H1 (cell line): ENCODE data around the gene ADAMTS3. TPM values are rescaled to one million over a fixed set of nuclear protein-coding genes. Genes with fewer than 3 reads are reported as not detected.

Experiments
- CTCF ChIA-PET: fragments of 300-600 bp; sonication (Branson Sonifier 250); formaldehyde crosslinking; loops from one replicate; lab custom pipeline; 2021; ENCODE audit not compliant: partially characterized antibody; lab: Charles Lee
- POLR2A ChIA-PET: fragments of 300-600 bp; sonication (Branson Sonifier 250); formaldehyde crosslinking; loops from one replicate; lab custom pipeline; 2021; ENCODE audit warnings: inconsistent platforms; ENCODE audit not compliant: partially characterized antibody; lab: Charles Lee
- DNase-seq, 2 experiments: peaks; one replicate each; pipeline versions ENCODE4 v3.0.0 to v3.0.0-alpha.2; 2010 to 2022; ENCODE audit warnings: low spot score in 2 of 2, low read depth in 1 of 2, mixed read lengths in 1 of 2
- FAIRE-seq: peaks from 2 replicates; lab custom pipeline; 2011; peaks lifted over from hg19 to GRCh38; lab: Jason Lieb, UNC
- H2AFZ ChIP-seq: 2 replicates; pipeline ENCODE4 v1.8.1; 2012; ENCODE audit warnings: low read length, inconsistent platforms
- H2AK5ac ChIP-seq: 2 replicates; pipeline ENCODE4 v1.6.1; 2013; ENCODE audit warnings: low read depth, low read length
- H2BK120ac ChIP-seq: replicated peaks from 2 replicates; pipeline ENCODE3; 2013; ENCODE audit warnings: low read depth, low read length, inconsistent platforms
- H2BK12ac ChIP-seq: 2 replicates; pipeline ENCODE4 v1.6.1; 2013; ENCODE audit warnings: low read depth, low read length
- H2BK15ac ChIP-seq: 2 replicates; pipeline ENCODE4 v1.6.1; 2013; ENCODE audit warnings: low read length
- H2BK20ac ChIP-seq: 2 replicates; pipeline ENCODE4 v1.6.1; 2013; ENCODE audit warnings: low read length
- H2BK5ac ChIP-seq: 2 replicates; pipeline ENCODE4 v1.6.1; 2013; ENCODE audit warnings: low read depth, low read length
- H3K14ac ChIP-seq: 2 replicates; pipeline ENCODE4 v1.6.1; 2013; ENCODE audit warnings: inconsistent platforms; ENCODE audit not compliant: insufficient read length
- H3K18ac ChIP-seq: 2 replicates; pipeline ENCODE4 v1.6.1; 2013; ENCODE audit warnings: low read length; ENCODE audit errors: extremely low read depth
- H3K23ac ChIP-seq: 2 replicates; pipeline ENCODE4 v1.6.1; 2013; ENCODE audit warnings: inconsistent platforms; ENCODE audit not compliant: insufficient read length
- H3K23me2 ChIP-seq: 2 replicates; pipeline ENCODE4 v1.6.1; 2013; ENCODE audit warnings: low read depth, low read length
- H3K27ac ChIP-seq: 2 replicates; pipeline ENCODE4 v1.6.1; 2011; ENCODE audit warnings: low read depth, low read length, inconsistent platforms
- H3K27me3 ChIP-seq, 4 experiments: replicated peaks in 1 of 4; 1 replicate in 1 of 4; 2 replicates in 3 of 4; pipeline versions ENCODE4 v1.6.1 to v1.8.1; 2011 to 2013; ENCODE audit warnings: low read length in 3 of 4, mild to moderate bottlenecking in 3 of 4, inconsistent platforms in 2 of 4, mixed read lengths in 2 of 4, moderate library complexity in 1 of 4; ENCODE audit not compliant: control insufficient read depth in 3 of 4, insufficient read depth in 3 of 4; ENCODE audit errors: extremely low read depth in 1 of 4
- H3K36me3 ChIP-seq, 4 experiments: 2 replicates each; pipeline versions ENCODE4 v1.6.1 to v1.8.1; 2011 to 2013; ENCODE audit warnings: mild to moderate bottlenecking in 4 of 4, low read length in 3 of 4, moderate library complexity in 2 of 4, control low read depth in 1 of 4, inconsistent platforms in 1 of 4; ENCODE audit not compliant: insufficient read depth in 4 of 4, control insufficient read depth in 2 of 4
- H3K4ac ChIP-seq: replicated peaks from 2 replicates; pipeline ENCODE3; 2013; ENCODE audit warnings: low read length, low read depth, mixed read lengths, inconsistent platforms; ENCODE audit not compliant: insufficient read length
- H3K4me1 ChIP-seq, 4 experiments: replicated peaks in 1 of 4; 1 replicate in 1 of 4; 2 replicates in 3 of 4; pipeline versions ENCODE4 v1.6.1 to v1.8.1; 2011 to 2013; ENCODE audit warnings: low read length in 3 of 4, inconsistent platforms in 2 of 4, mixed read lengths in 1 of 4; ENCODE audit not compliant: insufficient read depth in 4 of 4, control insufficient read depth in 3 of 4
- H3K4me2 ChIP-seq, 2 experiments: 2 replicates each; pipeline versions ENCODE4 v1.6.1 to v1.8.1; 2011 to 2013; ENCODE audit warnings: low read depth in 2 of 2, low read length in 2 of 2, control low read depth in 1 of 2, inconsistent platforms in 1 of 2, mild to moderate bottlenecking in 1 of 2; ENCODE audit not compliant: insufficient read depth in 1 of 2
- H3K4me3 ChIP-seq, 4 experiments: fragments of 200-600, 300-600 bp in 1 of 4; sonication (generic), shearing (Covaris generic), sonication (Bioruptor Twin) in 1 of 4; 2 replicates each; pipeline versions ENCODE4 v1.5.1 to v1.8.1; 2011 to 2016; ENCODE audit warnings: low read length in 4 of 4, low read depth in 3 of 4, control low read depth in 2 of 4, inconsistent platforms in 2 of 4, mild to moderate bottlenecking in 2 of 4, mixed read lengths in 1 of 4, moderate library complexity in 1 of 4; ENCODE audit not compliant: insufficient read depth in 2 of 4; ENCODE audit errors: extremely low read depth in 1 of 4
- H3K56ac ChIP-seq: replicated peaks from 2 replicates; pipeline ENCODE3; 2013; ENCODE audit warnings: low read depth, mild to moderate bottlenecking, mixed read lengths, low read length, inconsistent platforms; ENCODE audit not compliant: insufficient read length
- H3K79me1 ChIP-seq: 2 replicates; pipeline ENCODE4 v1.6.1; 2013; ENCODE audit warnings: low read depth, low read length, control low read depth
- H3K79me2 ChIP-seq, 2 experiments: 2 replicates each; pipeline versions ENCODE4 v1.6.1 to v1.8.1; 2012 to 2013; ENCODE audit warnings: low read length in 2 of 2, mild to moderate bottlenecking in 2 of 2, inconsistent platforms in 1 of 2; ENCODE audit not compliant: insufficient read depth in 2 of 2, control insufficient read depth in 1 of 2
- H3K9ac ChIP-seq, 4 experiments: replicated peaks in 1 of 4; 1 replicate in 1 of 4; 2 replicates in 3 of 4; pipeline versions ENCODE4 v1.6.1 to v1.8.1; 2011 to 2013; ENCODE audit warnings: low read depth in 3 of 4, low read length in 3 of 4, control low read depth in 2 of 4, mild to moderate bottlenecking in 2 of 4, moderate library complexity in 2 of 4, inconsistent platforms in 1 of 4; ENCODE audit errors: extremely low read depth in 1 of 4
- H3K9me3 ChIP-seq, 2 experiments: 2 replicates each; pipeline versions ENCODE4 v1.6.1 to v1.8.1; 2012 to 2013; ENCODE audit warnings: mild to moderate bottlenecking in 2 of 2, moderate library complexity in 2 of 2, control low read depth in 1 of 2, inconsistent platforms in 1 of 2, low read depth in 1 of 2, low read length in 1 of 2, mixed read lengths in 1 of 2; ENCODE audit not compliant: insufficient read depth in 2 of 2
- H4K20me1 ChIP-seq, 2 experiments: replicated peaks in 1 of 2; 2 replicates each; pipeline versions ENCODE3 to v1.8.1; 2011 to 2013; ENCODE audit warnings: inconsistent platforms in 2 of 2, low read length in 2 of 2, mild to moderate bottlenecking in 1 of 2; ENCODE audit not compliant: insufficient read depth in 2 of 2, control insufficient read depth in 1 of 2
- H4K5ac ChIP-seq: 2 replicates; pipeline ENCODE4 v1.6.1; 2013; ENCODE audit warnings: low read length, low read depth, mixed read lengths, inconsistent platforms; ENCODE audit not compliant: insufficient read length
- H4K8ac ChIP-seq: 2 replicates; pipeline ENCODE4 v1.8.0; 2013; ENCODE audit warnings: mild to moderate bottlenecking, moderate library complexity, low read length, inconsistent platforms; ENCODE audit not compliant: insufficient read depth; ENCODE audit errors: extremely low read depth
- H4K91ac ChIP-seq: replicated peaks from 2 replicates; pipeline ENCODE3; 2013; ENCODE audit warnings: low read length, mixed read lengths, inconsistent platforms; ENCODE audit not compliant: insufficient read length
- CHD2 ChIP-seq: IDR thresholded peaks from 2 replicates; pipeline ENCODE4 v1.6.1; 2012; ENCODE audit warnings: low read length, improper control_type of control experiment
- CREB1 ChIP-seq: IDR thresholded peaks from 2 replicates; pipeline ENCODE4 v1.6.1; 2012; ENCODE audit warnings: inconsistent platforms
- EGR1 ChIP-seq: IDR thresholded peaks from 2 replicates; pipeline ENCODE4 v1.6.1; 2011; ENCODE audit warnings: low read depth, low read length, borderline replicate concordance
- EZH2 ChIP-seq: fragments of 200-600 bp; sonication (generic); IDR thresholded peaks from 2 replicates; pipeline ENCODE4 v1.7.1; 2012; ENCODE audit warnings: low read depth, mild to moderate bottlenecking, moderate library complexity, low read length, inconsistent platforms; ENCODE audit not compliant: severe bottlenecking
- GABPA ChIP-seq: IDR thresholded peaks from 2 replicates; pipeline ENCODE4 v1.6.1; 2011; ENCODE audit warnings: mild to moderate bottlenecking, low read length, moderate library complexity, borderline replicate concordance; ENCODE audit not compliant: insufficient read depth
- HDAC2 ChIP-seq, 2 experiments: fragments of 300-600 bp in 1 of 2; sonication (generic) in 1 of 2; IDR thresholded peaks; 2 replicates each; pipeline ENCODE4 v1.6.1; 2011 to 2012; ENCODE audit warnings: low read depth in 2 of 2, low read length in 2 of 2, mild to moderate bottlenecking in 2 of 2, moderate library complexity in 2 of 2, borderline replicate concordance in 1 of 2, inconsistent platforms in 1 of 2
- RAD21 ChIP-seq, 2 experiments: IDR thresholded peaks in 1 of 2; conservative IDR thresholded peaks in 1 of 2; 2 replicates each; pipeline ENCODE4 v1.6.1; 2011; ENCODE audit warnings: low read depth in 2 of 2, low read length in 2 of 2, improper control_type of control experiment in 1 of 2, inconsistent platforms in 1 of 2, mild to moderate bottlenecking in 1 of 2, moderate library complexity in 1 of 2
- RFX5 ChIP-seq: IDR thresholded peaks from 2 replicates; pipeline ENCODE4 v1.6.1; 2011; ENCODE audit warnings: low read depth, low read length, improper control_type of control experiment, borderline replicate concordance
- RXRA ChIP-seq: IDR thresholded peaks from 2 replicates; pipeline ENCODE4 v1.6.1; 2011; ENCODE audit warnings: low read depth, mild to moderate bottlenecking, low read length, moderate library complexity; ENCODE audit not compliant: insufficient read depth
- SAP30 ChIP-seq: fragments of 300-600 bp; sonication (generic); IDR thresholded peaks from 2 replicates; pipeline ENCODE4 v1.7.1; 2012; ENCODE audit warnings: low read length, moderate library complexity, mild to moderate bottlenecking, inconsistent platforms; ENCODE audit not compliant: insufficient read depth, insufficient replicate concordance
- SIN3A ChIP-seq, 2 experiments: IDR thresholded peaks in 1 of 2; conservative IDR thresholded peaks in 1 of 2; 2 replicates each; pipeline ENCODE4 v1.6.1; 2011 to 2012; ENCODE audit warnings: low read length in 2 of 2, improper control_type of control experiment in 1 of 2, low read depth in 1 of 2, mild to moderate bottlenecking in 1 of 2
- SUZ12 ChIP-seq: fragments of 200-600 bp; sonication (generic); IDR thresholded peaks from 2 replicates; pipeline ENCODE4 v1.6.1; 2012; ENCODE audit warnings: mild to moderate bottlenecking, inconsistent platforms, low read length, moderate library complexity, mixed read lengths
- TBP ChIP-seq: IDR thresholded peaks from 2 replicates; pipeline ENCODE4 v1.6.1; 2011; ENCODE audit warnings: low read depth, low read length, improper control_type of control experiment
- WGBS, 2 experiments: shearing (Covaris generic) in 1 of 2; methylation state at CpG; one replicate each; pipeline versions ENCODE4 v1.1.6 to v1.1.7; 2013 to 2015; ENCODE audit warnings: low lambda C conversion rate in 2 of 2, mixed read lengths in 2 of 2, inconsistent platforms in 1 of 2, low coverage in 1 of 2, missing lambda C conversion rate in 1 of 2; ENCODE audit not compliant: insufficient replicate concordance in 2 of 2, insufficient coverage in 1 of 2, insufficient read length in 1 of 2; ENCODE audit errors: extremely low coverage in 1 of 2, missing lambda C conversion rate in 1 of 2; 5-methylcytosine and 5-hydroxymethylcytosine counted together
- polyA plus RNA-seq, 7 experiments: library from polyadenylated mRNA; depleted of rRNA in 3 of 7; stranded (reverse) in 5 of 7; unstranded in 2 of 7; fragments of >200 nt in 5 of 7; fragments of 200-250 nt in 2 of 7; gene quantifications; 1 replicate in 5 of 7; 2 replicates in 1 of 7; 4 replicates in 1 of 7; pipeline versions ENCODE4 v1.2.1 to v1.2.3, GENCODE V29; 2011 to 2013; ENCODE audit warnings: missing spikeins in 2 of 7, mixed read lengths in 2 of 7
- total RNA-seq: library from RNA; stranded (reverse); fragmentation: NEBNext Ultra II Directional; extraction: Animal tissue kit (Norgen Biotek cat#: 25700); gene quantifications from 2 replicates; pipeline ENCODE4 v1.2.1, GENCODE V29; 2021

Gene ADAMTS3
- total and polyA plus RNA-seq, 2 of the 8 experiments (the other 6 are each of a cell fraction or from before 2014, with no cell fraction given) = 1.3 to 3.4 TPM

DNA sequence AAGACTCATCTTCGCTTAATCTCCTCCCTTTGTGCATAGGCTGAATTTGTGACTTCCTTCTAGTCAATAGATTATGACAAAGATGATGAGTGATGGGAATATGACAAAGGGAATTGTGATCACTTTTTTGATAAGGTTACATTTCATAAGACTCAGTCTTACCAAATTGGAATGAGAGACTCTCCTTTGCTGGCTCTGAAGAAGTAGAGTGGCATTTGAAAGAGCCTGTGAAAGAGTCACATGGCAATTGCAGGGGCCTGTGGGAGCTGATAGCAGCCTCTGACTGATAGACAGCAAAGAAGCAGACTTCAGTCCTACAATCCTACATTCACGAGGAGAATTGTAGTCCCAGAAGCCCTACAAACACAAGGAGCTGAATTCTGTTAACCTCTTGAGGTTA lies 44.9 kb upstream of the ADAMTS3 start:
- H3K36me3 ChIP-seq = no peaks in the 10 kb centered on the region
- no peak overlapping the region for H3K4ac ChIP-seq
- no peak overlapping the region for H3K27ac ChIP-seq
- no peaks in the 10 kb centered on the region for H3K4me1 ChIP-seq
- CTCF ChIA-PET = no interaction called here
- H3K79me2 ChIP-seq = no peaks in the 10 kb centered on the region
- no peaks in the 10 kb centered on the region for H3K9me3 ChIP-seq
- no peaks in the 10 kb centered on the region for H3K23me2 ChIP-seq
- no peak overlapping the region for H3K9ac ChIP-seq
- H3K18ac ChIP-seq = no peak overlapping the region
- DNase-seq (no peak), FAIRE-seq (no peak)
- H4K91ac ChIP-seq = no peak overlapping the region
- no peak overlapping the region for H3K4me3 ChIP-seq
- no peak overlapping the region for H2BK5ac ChIP-seq
- no peak overlapping the region for H2BK12ac ChIP-seq
- no peaks in the 10 kb centered on the region for H4K20me1 ChIP-seq
- no peak overlapping the region for H2AK5ac ChIP-seq
- no peak overlapping the region for H3K56ac ChIP-seq
- no peak overlapping the region for H2BK120ac ChIP-seq
- H3K4me2 ChIP-seq = no peak overlapping the region
- H2BK15ac ChIP-seq = no peak overlapping the region
- no peak overlapping the region for H4K8ac ChIP-seq
- POLR2A ChIA-PET = interaction anchor here (0.8 kb wide), 1 partner anchor 17 kb away, joined by 3 read pairs; no protein-coding TSS in a partner anchor
- TF ChIP-seq RFX5 = no peak
- no peak for TF ChIP-seq SAP30
- no peak for TF ChIP-seq RAD21 (IDR thresholded peaks at IDR 0.05 in 1 of 2, conservative IDR thresholded peaks at IDR 0.05 in 1 of 2; ENCODE audit: low read depth in 2 of 2, low read length in 2 of 2)
- no peak for TF ChIP-seq SIN3A (conservative IDR thresholded peaks at IDR 0.05 in 1 of 2, IDR thresholded peaks at IDR 0.05 in 1 of 2; ENCODE audit: low read depth in 1 of 2, low read length in 2 of 2)
- TF ChIP-seq EZH2 = no peak
- TF ChIP-seq HDAC2 (IDR thresholded peaks at IDR 0.05; ENCODE audit: borderline replicate concordance in 1 of 2, low read depth in 2 of 2, low read length in 2 of 2) = no peak
- TF ChIP-seq SUZ12 = no peak
- TF ChIP-seq TBP = no peak
- TF ChIP-seq RXRA = no peak
- no peak for TF ChIP-seq GABPA
- no peak for TF ChIP-seq CREB1
- TF ChIP-seq EGR1 = no peak
- no peak for TF ChIP-seq CHD2
- H3K79me1 ChIP-seq = no peaks in the 10 kb centered on the region
- H3K14ac ChIP-seq = no peak overlapping the region
- no peaks in the 10 kb centered on the region for H3K27me3 ChIP-seq
- no peak overlapping the region for H2BK20ac ChIP-seq
- 89% methylated on average over 2 of the region's 2 CpGs; no CpG with 5 or more reads in 1 of the 2 experiments for WGBS, 2 experiments
- no peak overlapping the region for H4K5ac ChIP-seq
- peak overlapping the region; percentile 85; the same call in 1 of the 2 replicates for H2AFZ ChIP-seq
- H3K23ac ChIP-seq = no peak overlapping the region
